ENCODE measurements around the gene HIP1.
"Not testable (repeated sequence)": the region's sequence is repeated elsewhere in the genome, so short reads cannot be mapped to it uniquely, and the experiment has no call there.

The HIP1 gene

GRCh38 chr7:75485979-75486643 is 252.6 kb downstream of the HIP1 start, which contains the start of gene POM121C:
Gene POM121C, minus strand, starts transcription at chr7:75486299. Its CDS starts 44,803 bp downstream, at chr7:75441496.
- DNase-seq = peak; percentile 73 to 83

GRCh38 chr7:75485355-75485978 is 253.3 kb downstream of the HIP1 start:
- not testable (repeated sequence) for DNase-seq
